PC-9 (cell line): Measurements from ENCODE around the gene RC3H1. TPM values are rescaled to one million over a fixed set of nuclear protein-coding genes. Genes with fewer than 3 reads are reported as not detected.

ENCODE experiments used
- BruUV-seq: library from RNA; stranded (reverse); fragments of 400-500 nt; replicated peaks from 2 replicates; lab custom pipeline; 2021; lab: Mats Ljungman, UMichigan
- CTCF ChIA-PET: fragments of 300-600 bp; sonication (Branson Sonifier 250); formaldehyde crosslinking; loops from one replicate; lab custom pipeline; 2022; ENCODE audit warnings: antibody characterized with exemption; lab: Charles Lee
- POLR2A ChIA-PET: fragments of 300-600 bp; sonication (Branson Sonifier 250); formaldehyde crosslinking; loops from one replicate; lab custom pipeline; 2022; ENCODE audit warnings: antibody characterized with exemption; ENCODE audit not compliant: unreplicated experiment; lab: Charles Lee
- DNase-seq, 2 experiments: peaks; one replicate each; pipeline versions ENCODE4 v3.0.0 to v3.0.0-alpha.2; 2015 to 2022; ENCODE audit warnings: mixed read lengths in 1 of 2
- H2AFZ ChIP-seq: fragments of 200-600 bp; sonication (generic); 2 replicates; pipeline ENCODE4 v1.8.1; 2017; ENCODE audit warnings: antibody characterized with exemption
- H3F3A ChIP-seq: fragments of 200-600 bp; sonication (generic); 2 replicates; pipeline ENCODE4 v1.8.1; 2017; ENCODE audit warnings: antibody characterized with exemption, mild to moderate bottlenecking, low read depth; ENCODE audit not compliant: insufficient read depth
- H3K27ac ChIP-seq: fragments of 200-600 bp; sonication (generic); 2 replicates; pipeline ENCODE4 v1.6.1; 2016; ENCODE audit warnings: mixed run types
- H3K27me3 ChIP-seq: fragments of 200-600 bp; sonication (generic); 2 replicates; pipeline ENCODE4 v1.6.1; 2016; ENCODE audit warnings: low read depth, mixed run types; ENCODE audit not compliant: insufficient read depth
- H3K36me3 ChIP-seq: fragments of 200-600 bp; sonication (generic); 2 replicates; pipeline ENCODE4 v1.6.1; 2016; ENCODE audit warnings: low read depth, mixed run types
- H3K4me1 ChIP-seq: fragments of 200-600 bp; sonication (generic); replicated peaks from 2 replicates; pipeline ENCODE4 v1.6.1; 2016; ENCODE audit warnings: mixed run types; ENCODE audit not compliant: insufficient read depth
- H3K4me2 ChIP-seq: fragments of 200-600 bp; sonication (generic); 2 replicates; pipeline ENCODE4 v1.6.1; 2017; ENCODE audit warnings: mixed run types
- H3K4me3 ChIP-seq: fragments of 200-600 bp; sonication (generic); 2 replicates; pipeline ENCODE4 v1.6.1; 2016; ENCODE audit warnings: mixed run types
- H3K79me2 ChIP-seq: fragments of 200-600 bp; sonication (generic); 2 replicates; pipeline ENCODE4 v1.6.1; 2017; ENCODE audit warnings: low read depth, mixed run types
- H3K9me2 ChIP-seq: fragments of 200-600 bp; sonication (generic); 2 replicates; pipeline ENCODE4 v1.8.1; 2017; ENCODE audit warnings: mild to moderate bottlenecking; ENCODE audit not compliant: insufficient read depth
- H3K9me3 ChIP-seq: fragments of 200-600 bp; sonication (generic); 2 replicates; pipeline ENCODE4 v1.8.1; 2016; ENCODE audit warnings: low read depth; ENCODE audit not compliant: insufficient read depth
- H4K20me1 ChIP-seq: fragments of 200-600 bp; sonication (generic); 2 replicates; pipeline ENCODE4 v1.8.1; 2017; ENCODE audit not compliant: insufficient read depth
- EZH2 ChIP-seq: fragments of 200-600 bp; sonication (generic); IDR thresholded peaks from 2 replicates; pipeline ENCODE4 v1.8.0; 2017; ENCODE audit warnings: antibody characterized with exemption, low read depth
- intact Hi-C: fragments of 100-400 bp; cut with micrococcal nuclease; formaldehyde crosslinking; loops from one replicate; pipeline ENCODE4 v1.10.0; 2022; ENCODE audit not compliant: unreplicated experiment
- total RNA-seq: library from RNA; stranded (reverse); gene quantifications from 2 replicates; pipeline ENCODE4 v1.2.3, GENCODE V29; 2021
- TF ChIP-seq, protein P1 (sequence below): fragments of 200-600 bp; sonication (generic); conservative IDR thresholded peaks from 2 replicates; pipeline ENCODE4 v1.6.1; 2017; ENCODE audit warnings: mixed run types, antibody characterized with exemption, mild to moderate bottlenecking, moderate library complexity

The RC3H1 gene
- total RNA-seq, 1 experiment from 2014 or later = 29.5 TPM

DNA sequence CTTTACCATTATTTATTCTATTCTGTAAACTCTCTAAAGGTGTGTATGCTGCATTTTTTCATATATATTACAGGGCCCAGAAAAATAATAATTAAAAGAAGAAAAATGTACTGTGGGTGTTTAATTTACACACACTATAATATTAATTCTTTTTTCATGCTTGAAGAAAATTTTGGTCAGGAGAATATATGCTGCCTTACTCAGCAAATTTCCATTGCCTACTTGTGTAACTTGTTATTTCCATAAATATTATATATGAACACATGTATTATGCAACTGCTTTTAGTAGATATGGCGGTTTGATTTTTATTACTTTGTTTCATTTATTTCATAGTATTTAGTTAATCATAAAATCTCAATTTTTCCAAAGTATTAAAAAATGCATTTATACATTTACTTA, 58.7 kb downstream of the RC3H1 start:
- Histone ChIP-seq H4K20me1 (no peaks in the 10 kb centered on the region; the same call in 1 of the 2 replicates), H3K27me3 (no peaks in the 10 kb centered on the region), H3F3A (peaks cover 17% of the 10 kb centered on the region), H3K9me3 (no peaks in the 10 kb centered on the region), H3K27ac (no peak overlapping the region), H3K4me1 (no peaks in the 10 kb centered on the region), H3K9me2 (no peaks in the 10 kb centered on the region), H2AFZ (no peak overlapping the region), H3K4me3 (no peak overlapping the region), H3K79me2 (no peaks in the 10 kb centered on the region), H3K36me3 (peaks cover 28% of the 10 kb centered on the region; the same call in 1 of the 2 replicates), H3K4me2 (no peak overlapping the region)
- no TSS peak for BruUV-seq
- ChIA-PET POLR2A (no interaction called here), CTCF (no interaction called here)
- TF ChIP-seq, protein P1, sequence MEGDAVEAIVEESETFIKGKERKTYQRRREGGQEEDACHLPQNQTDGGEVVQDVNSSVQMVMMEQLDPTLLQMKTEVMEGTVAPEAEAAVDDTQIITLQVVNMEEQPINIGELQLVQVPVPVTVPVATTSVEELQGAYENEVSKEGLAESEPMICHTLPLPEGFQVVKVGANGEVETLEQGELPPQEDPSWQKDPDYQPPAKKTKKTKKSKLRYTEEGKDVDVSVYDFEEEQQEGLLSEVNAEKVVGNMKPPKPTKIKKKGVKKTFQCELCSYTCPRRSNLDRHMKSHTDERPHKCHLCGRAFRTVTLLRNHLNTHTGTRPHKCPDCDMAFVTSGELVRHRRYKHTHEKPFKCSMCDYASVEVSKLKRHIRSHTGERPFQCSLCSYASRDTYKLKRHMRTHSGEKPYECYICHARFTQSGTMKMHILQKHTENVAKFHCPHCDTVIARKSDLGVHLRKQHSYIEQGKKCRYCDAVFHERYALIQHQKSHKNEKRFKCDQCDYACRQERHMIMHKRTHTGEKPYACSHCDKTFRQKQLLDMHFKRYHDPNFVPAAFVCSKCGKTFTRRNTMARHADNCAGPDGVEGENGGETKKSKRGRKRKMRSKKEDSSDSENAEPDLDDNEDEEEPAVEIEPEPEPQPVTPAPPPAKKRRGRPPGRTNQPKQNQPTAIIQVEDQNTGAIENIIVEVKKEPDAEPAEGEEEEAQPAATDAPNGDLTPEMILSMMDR = no peak
- no peak for TF ChIP-seq EZH2
- DNase-seq = no peak
- intact Hi-C loops = loop anchor here (10.0 kb wide), 1 partner anchor 529 kb away; no protein-coding TSS in a partner anchor

DNA sequence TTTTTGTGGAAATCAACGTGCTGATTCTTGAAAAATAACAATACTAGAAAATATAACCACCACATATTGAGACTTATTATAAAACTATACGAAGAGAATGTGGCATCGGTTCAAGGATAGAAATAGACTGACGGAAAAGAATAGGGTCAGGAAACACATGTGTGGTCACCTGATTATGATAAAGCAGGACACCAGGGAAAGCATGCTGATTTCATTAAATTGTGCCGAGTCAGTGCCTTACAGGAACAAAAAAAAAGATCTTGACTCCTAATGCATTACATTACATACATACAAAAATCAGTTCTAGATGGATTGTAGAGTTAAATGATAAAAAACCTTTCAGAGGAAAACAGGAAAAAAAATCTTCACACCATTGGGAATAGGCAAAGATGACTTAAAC, 61.5 kb downstream of the RC3H1 start:
- no peaks in the 10 kb centered on the region for H3K4me1 ChIP-seq
- no TSS peak for BruUV-seq
- CTCF ChIA-PET = no interaction called here
- no peaks in the 10 kb centered on the region for H4K20me1 ChIP-seq
- peaks cover 17% of the 10 kb centered on the region; the same call in 1 of the 2 replicates for H3F3A ChIP-seq
- H3K27me3 ChIP-seq = no peaks in the 10 kb centered on the region
- H3K79me2 ChIP-seq = no peaks in the 10 kb centered on the region
- H3K9me3 ChIP-seq = no peaks in the 10 kb centered on the region
- H3K36me3 ChIP-seq = peaks cover 29% of the 10 kb centered on the region; the same call in 1 of the 2 replicates
- TF ChIP-seq, protein P1 = no peak
- TF ChIP-seq EZH2 = no peak
- no peak overlapping the region for H2AFZ ChIP-seq
- H3K4me3 ChIP-seq = no peak overlapping the region
- POLR2A ChIA-PET = interaction anchor here (0.7 kb wide), 1 partner anchor 12 kb away, joined by 9 read pairs; no protein-coding TSS in a partner anchor
- intact Hi-C loops = loop anchor here (10.0 kb wide), 1 partner anchor 526 kb away; no protein-coding TSS in a partner anchor
- no peaks in the 10 kb centered on the region for H3K9me2 ChIP-seq
- no peak for DNase-seq
- H3K27ac ChIP-seq = no peak overlapping the region
- no peak overlapping the region for H3K4me2 ChIP-seq

DNA sequence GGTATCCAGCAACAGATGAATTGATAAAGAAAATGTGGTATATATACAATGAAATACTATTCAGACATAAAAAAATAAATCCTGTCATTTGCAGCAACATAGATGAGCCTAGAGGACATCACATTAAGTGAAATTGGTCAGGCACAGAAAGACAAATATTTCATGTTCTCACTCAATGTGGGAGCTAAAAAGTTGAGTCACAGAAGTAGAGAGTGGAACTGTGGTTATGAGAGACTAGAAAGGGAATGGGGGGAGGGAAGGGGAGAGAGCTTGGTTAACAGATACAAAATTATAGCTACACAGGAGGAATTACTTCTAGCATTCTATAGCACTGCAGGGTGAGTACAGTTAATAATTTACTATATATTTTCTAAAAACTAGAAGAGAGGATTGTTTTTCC, 68.0 kb downstream of the RC3H1 start:
- ChIA-PET CTCF (no interaction called here), POLR2A (interaction anchor here (0.7 kb wide), 1 partner anchor 17 kb away, joined by 5 read pairs; no protein-coding TSS in a partner anchor)
- TF ChIP-seq, protein P1 = no peak
- TF ChIP-seq EZH2 = no peak
- no peaks in the 10 kb centered on the region for H3K4me1 ChIP-seq
- H3K9me3 ChIP-seq = no peaks in the 10 kb centered on the region
- intact Hi-C loops = no loop called here
- no peak for DNase-seq
- H3K36me3 ChIP-seq = peaks cover 34% of the 10 kb centered on the region
- H3K27ac ChIP-seq = no peak overlapping the region
- no peaks in the 10 kb centered on the region for H4K20me1 ChIP-seq
- H3K9me2 ChIP-seq = no peaks in the 10 kb centered on the region
- H2AFZ ChIP-seq = no peak overlapping the region
- no peak overlapping the region for H3K4me2 ChIP-seq
- no peaks in the 10 kb centered on the region for H3K27me3 ChIP-seq
- no peaks in the 10 kb centered on the region for H3K79me2 ChIP-seq
- no peak overlapping the region for H3K4me3 ChIP-seq
- BruUV-seq = no TSS peak
- no peaks in the 10 kb centered on the region for H3F3A ChIP-seq
